GM18867 (cell line): Measurements from ENCODE around the gene PAWR.
A peak's percentile ranks its signal among the peaks of the same experiment; 100 is the strongest.
"Not testable (repeated sequence)": the region's sequence is repeated elsewhere in the genome, so short reads cannot be mapped to it uniquely, and the experiment has no call there.

Experiments used
- ATAC-seq: cut with Tn5 transposase; IDR thresholded peaks from one replicate; pipeline ENCODE4 v1.9.1; 2021; ENCODE audit warnings: mild to moderate bottlenecking, moderate library complexity; ENCODE audit not compliant: unreplicated experiment

Gene PAWR

DNA sequence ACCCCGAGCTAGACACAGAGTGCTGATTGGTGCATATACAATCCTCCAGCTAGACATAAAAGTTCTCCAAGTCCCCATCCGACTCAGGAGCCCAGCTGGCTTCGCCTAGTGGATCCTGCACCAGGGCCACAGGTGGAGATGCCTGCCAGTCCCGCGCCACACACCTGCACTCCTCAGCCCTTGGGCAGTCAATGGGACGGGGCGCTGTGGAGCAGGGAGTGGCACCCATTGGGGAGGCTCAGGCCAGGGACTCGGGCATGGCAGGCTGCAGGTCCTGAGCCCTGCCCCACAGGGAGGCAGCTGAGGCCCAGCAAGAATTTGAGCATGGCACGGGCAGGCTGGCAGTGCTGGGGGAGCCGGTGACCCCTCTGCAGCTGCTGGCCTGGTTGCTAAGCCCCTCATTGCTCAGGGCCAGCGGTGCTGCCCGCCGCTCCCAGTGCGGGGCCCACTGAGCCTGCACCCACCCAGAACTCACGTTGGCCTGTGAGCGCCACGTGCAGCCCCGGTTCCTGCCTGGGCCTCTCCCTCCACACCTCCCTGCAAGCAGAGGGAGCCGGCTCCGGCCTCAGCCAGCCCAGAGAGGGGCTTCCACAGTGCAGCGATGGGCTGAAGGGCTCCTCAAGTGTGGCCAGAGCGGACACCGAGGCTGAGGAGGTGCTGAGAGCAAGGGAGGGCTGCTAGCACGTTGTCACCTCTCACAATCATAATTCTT lies 136.7 kb downstream of the PAWR start:
- no peak for ATAC-seq

DNA sequence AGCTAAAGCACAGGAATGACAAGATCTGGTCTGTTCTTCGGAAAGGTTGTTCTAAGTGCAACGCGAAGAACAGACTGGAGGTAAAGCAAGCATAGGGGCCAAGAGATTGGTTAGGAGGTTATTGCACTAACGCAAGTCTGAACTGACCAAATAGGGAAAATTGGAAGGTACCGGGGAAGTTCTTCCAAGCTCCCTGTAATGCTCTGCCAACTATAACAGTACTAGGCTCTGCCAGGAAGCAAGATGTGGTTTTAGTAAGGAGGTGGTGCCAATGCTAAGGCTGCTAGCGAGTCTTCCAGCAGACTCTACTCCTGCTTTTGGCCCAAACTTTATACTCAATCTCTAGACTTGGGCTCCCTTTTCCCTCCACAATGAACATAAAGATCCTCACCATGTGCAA lies 138.6 kb downstream of the PAWR start:
- ATAC-seq = no peak

DNA sequence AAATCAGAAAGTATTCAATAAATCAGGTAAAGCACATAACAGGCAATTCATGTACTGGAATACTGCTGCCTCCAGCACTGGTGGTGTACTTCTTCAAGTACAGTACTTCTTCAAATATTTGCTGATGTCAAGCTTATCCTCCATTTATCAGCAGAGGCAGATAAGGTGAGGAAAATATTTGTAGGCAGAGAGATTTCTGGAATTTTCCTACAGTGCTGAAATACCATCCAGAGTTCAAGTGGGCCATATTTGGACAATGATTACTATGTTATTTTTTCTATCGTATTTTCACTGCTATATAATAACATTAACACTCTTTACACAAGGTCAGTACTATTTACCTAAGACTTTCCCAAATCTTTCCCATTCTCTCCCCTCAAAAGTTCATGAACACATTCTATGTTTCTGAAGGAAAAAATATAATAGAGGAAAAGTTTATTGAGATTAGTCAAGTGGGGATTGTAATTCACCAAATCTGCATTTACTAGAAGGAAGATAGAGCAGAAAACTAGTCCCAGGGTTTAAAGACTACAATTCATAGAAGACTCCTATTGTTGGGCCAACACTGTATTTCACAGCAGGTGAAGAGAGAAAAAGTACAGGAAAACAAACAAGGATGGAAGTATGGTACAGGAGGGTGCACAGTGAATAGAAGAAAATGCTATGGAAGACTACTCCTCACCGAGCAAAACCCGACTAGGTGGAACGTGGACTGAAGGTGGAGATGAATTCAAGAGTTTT lies 141.1 kb downstream of the PAWR start:
- no peak for ATAC-seq

DNA sequence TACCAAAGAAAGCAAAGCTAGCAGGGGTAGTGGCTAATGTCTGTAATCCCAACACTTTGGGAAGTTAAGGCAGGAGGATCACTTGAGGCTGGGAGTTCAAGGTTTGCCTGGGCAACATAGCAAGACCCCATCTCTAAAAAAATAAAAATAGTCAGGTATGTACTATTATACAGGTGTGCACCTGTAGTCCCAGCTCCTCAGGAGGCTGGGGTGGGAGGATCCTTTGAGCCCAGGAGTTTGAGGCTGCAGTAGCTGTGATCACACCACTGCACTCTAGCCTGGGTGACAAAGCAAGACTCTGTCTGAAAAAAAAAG lies 142.2 kb downstream of the PAWR start:
- no peak for ATAC-seq

DNA sequence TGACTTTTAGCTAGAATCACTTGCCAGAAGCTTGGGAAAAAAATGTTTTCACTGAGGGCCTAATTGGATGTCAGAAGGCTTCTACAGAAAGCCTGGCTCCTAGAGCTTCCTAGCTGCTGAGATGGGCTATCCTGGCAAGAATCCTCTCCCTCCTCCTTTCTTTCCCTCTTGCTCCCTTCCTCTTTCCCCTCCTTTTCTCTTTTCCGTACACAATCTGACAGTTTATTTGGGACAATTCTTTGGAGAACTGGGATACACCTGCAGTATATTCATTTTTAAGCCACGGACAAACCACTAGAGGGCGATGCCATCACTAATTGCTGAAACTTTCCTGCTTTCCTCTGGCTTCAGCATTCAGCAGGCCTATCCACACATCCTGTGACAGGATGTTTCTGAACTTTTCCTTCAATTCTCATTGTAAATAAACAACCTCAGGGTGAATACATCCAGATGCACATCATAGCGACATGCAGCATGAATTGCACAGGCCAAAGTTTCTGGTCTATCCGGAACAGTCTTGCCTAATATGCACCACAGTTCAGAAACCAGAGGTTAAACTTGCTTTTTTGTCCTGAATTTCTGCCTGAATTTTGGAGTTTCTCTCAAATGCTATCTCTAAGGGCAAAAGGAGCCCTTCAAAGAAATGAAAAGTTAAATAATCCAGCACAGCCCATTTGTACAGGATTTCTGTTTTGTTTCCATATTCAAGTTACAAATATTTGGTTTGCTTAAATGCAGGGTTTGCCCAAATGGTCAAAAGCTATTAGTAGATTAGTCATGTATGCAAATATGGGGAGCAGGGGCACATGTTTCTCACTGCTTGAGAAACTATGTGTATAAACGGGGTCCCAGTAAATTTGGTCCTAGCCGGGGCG lies 142.8 kb downstream of the PAWR start:
- peak; percentile 75 for ATAC-seq

DNA sequence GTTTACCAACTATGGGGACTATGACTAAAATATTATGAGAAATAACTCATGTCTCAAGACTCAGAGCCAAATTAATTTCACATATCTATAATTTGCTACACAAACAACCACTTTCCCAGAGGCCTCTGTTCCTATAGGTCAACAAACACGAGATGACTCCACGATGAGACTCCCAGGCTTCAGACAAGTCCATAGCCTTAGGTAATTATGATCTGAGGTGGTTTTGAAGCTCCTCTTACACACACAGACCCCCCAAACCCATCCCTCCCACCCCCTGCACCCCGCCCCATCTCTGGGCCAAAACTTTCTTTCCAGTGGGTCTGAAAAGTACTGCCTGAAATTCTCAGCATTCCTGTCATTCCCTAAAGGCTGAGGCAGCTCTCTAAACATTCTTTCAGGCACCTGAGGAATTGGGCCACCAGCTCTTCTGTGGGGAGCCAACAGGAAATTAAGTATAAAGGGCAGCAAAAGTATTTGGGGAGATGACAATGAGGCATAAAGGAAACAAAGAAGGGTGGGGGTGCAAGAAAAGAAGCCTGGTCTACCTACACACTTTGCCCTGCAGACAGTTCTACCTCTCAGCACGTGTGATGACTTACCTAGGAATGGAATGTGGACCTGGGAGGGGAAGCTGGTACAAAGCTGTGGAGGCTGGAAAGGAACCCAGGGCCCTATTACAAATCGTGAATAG lies 143.6 kb downstream of the PAWR start:
- no peak for ATAC-seq

DNA sequence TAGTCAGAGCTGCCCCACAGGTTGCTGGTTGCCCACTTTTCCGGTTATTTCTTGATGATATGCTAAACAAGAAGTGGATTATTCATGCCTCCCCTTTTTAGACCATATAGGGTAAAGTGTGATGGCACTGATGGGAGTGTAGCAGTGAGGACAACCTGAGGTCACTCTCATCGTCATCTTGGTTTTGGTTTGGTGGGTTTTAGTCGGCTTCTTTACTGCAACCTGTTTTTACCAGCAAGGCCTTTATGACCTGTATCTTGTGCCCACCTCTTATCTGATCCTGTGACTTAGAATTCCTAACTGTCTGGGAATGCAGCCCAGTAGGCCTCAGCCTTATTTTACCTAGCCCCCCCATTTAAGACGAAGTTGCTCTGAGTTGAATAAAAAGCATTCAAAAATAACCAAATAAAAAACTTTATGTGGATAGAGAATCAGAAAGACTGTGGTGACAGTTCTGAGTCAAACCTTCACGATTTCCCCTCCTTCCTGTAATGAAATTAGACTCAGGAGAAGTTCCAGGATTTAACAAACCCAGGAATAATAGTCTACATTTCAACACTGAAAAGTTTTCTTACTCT lies 144.2 kb downstream of the PAWR start:
- no peak for ATAC-seq

DNA sequence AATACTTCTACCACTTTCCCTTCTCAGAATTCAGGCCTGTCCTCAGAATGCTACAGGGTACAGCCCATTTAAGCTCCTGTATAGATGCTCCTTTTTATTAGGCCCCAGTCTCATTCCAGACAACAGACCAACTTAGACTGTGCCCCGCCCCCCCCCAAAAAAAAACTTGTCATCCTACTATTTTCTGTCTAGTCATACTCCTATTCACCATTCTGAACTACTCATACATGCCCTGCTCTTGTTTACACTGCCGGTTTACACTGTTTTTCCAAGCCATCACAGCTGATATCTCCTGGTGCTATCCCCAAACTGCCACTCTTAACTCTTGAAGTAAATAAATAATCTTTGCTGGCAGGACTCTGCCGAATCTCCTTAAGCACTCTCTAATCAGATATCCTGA lies 146.3 kb downstream of the PAWR start:
- ATAC-seq = not testable (repeated sequence)

DNA sequence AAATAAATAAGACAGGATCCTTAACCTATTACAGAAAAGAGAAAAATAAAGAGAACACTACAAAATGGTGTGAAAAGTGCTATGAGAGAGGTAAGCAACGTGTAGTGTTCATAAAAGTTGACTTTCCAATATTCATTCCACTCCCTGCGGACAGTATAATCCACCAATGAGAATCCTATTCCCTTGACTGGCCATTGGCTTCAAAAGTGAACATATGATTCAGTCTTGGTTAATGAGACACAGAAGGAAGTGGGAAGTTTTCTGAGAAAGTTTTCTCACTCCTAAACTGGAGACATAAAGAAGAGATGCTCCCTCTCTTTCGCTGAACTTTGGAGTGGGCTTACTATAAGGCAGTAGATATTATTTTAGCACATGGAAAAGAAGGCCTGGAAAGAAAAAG lies 153.1 kb downstream of the PAWR start:
- ATAC-seq = no peak

DNA sequence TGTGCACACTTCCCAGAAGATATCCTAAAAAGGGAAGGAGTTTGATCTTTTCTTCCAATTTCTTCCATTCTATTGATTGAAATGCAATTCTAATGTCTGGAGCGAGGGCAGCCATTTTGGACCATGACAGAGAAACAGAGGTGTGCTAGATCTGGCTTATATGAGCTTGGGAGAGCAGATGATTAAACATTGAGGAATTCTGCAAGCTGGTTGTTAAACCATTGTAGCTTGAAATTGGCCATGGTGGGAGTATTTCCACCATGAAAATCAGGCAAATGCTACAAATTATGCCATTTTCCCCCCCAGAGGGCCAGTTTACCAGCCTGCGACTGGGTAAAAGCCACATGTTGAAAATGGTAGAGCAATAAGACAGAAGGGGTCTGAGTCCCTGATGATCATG lies 155.0 kb downstream of the PAWR start:
- no peak for ATAC-seq
